Mesothelial cell of epicardium (in vitro differentiated cells): ENCODE measurements around the gene CCDC150. TPM values are rescaled to one million over a fixed set of nuclear protein-coding genes. Genes with fewer than 3 reads are reported as not detected.
A peak's percentile ranks its signal among the peaks of the same experiment; 100 is the strongest.

ENCODE experiments used
- DNase-seq, 2 experiments: peaks; one replicate each; pipeline ENCODE4 v3.0.0; 2021; ENCODE audit warnings: low spot score in 2 of 2; ENCODE audit not compliant: unreplicated experiment in 2 of 2
- H3K27ac Mint-ChIP-seq: 2 replicates; pipeline ENCODE4 v1.8.0; 2021; ENCODE audit warnings: mixed read lengths
- H3K27me3 Mint-ChIP-seq: 2 replicates; pipeline ENCODE4 v1.8.0; 2021; ENCODE audit warnings: low read depth, mixed read lengths
- H3K36me3 Mint-ChIP-seq: 2 replicates; pipeline ENCODE4 v1.8.0; 2021; ENCODE audit warnings: mixed read lengths
- H3K4me1 Mint-ChIP-seq: 2 replicates; pipeline ENCODE4 v1.8.0; 2021; ENCODE audit warnings: mixed read lengths
- H3K4me3 Mint-ChIP-seq: 2 replicates; pipeline ENCODE4 v1.8.0; 2021; ENCODE audit warnings: mild to moderate bottlenecking, moderate library complexity, mixed read lengths
- H3K9me3 Mint-ChIP-seq: 2 replicates; pipeline ENCODE4 v1.8.0; 2021; ENCODE audit warnings: mixed read lengths
- CTCF ChIP-seq: fragments of 200-600 bp; sonication (generic); IDR thresholded peaks from one replicate; pipeline ENCODE4 v1.5.0; 2021; ENCODE audit warnings: antibody characterized with exemption; ENCODE audit not compliant: unreplicated experiment
- total RNA-seq: library from RNA; stranded (reverse); gene quantifications from 3 replicates; pipeline ENCODE4 v1.2.1, GENCODE V29; 2021

Gene CCDC150
- total RNA-seq, 1 donor from 2014 or later, result 16.6 TPM

GRCh38 chr2:196742685-196743084 lies 103.2 kb downstream of the CCDC150 start:
- peaks cover 39% of the 10 kb centered on the region for H3K9me3 Mint-ChIP-seq
- no peak overlapping the region for H3K4me3 Mint-ChIP-seq
- TF ChIP-seq CTCF, result no peak
- H3K36me3 Mint-ChIP-seq, result peaks cover 44% of the 10 kb centered on the region
- peak overlapping the region; percentile 74 for H3K27ac Mint-ChIP-seq
- peaks cover 18% of the 10 kb centered on the region for H3K4me1 Mint-ChIP-seq
- H3K27me3 Mint-ChIP-seq, result no peaks in the 10 kb centered on the region
- no peak for DNase-seq

- no peak for DNase-seq
- no peak for TF ChIP-seq CTCF
- Mint-ChIP-seq H3K27me3 (no peaks in the 10 kb centered on the region), H3K27ac (peak overlapping the region; percentile 74), H3K36me3 (peaks cover 39% of the 10 kb centered on the region), H3K9me3 (peaks cover 35% of the 10 kb centered on the region), H3K4me3 (no peak overlapping the region), H3K4me1 (peaks cover 20% of the 10 kb centered on the region)
These were observed 103.7 kb downstream of the CCDC150 start for GRCh38 chr2:196743165-196743564.

- H3K27me3 Mint-ChIP-seq, result no peaks in the 10 kb centered on the region
- no peak for DNase-seq
- no peak for TF ChIP-seq CTCF
- H3K27ac Mint-ChIP-seq, result no peak overlapping the region
- no peak overlapping the region for H3K4me3 Mint-ChIP-seq
- peaks cover 9% of the 10 kb centered on the region for H3K9me3 Mint-ChIP-seq
- H3K36me3 Mint-ChIP-seq, result peaks cover 15% of the 10 kb centered on the region
- peaks cover 29% of the 10 kb centered on the region for H3K4me1 Mint-ChIP-seq
These were observed 106.2 kb downstream of the CCDC150 start for GRCh38 chr2:196745711-196746110.

- Mint-ChIP-seq H3K36me3 (peaks cover under 1% of the 10 kb centered on the region), H3K4me3 (no peak overlapping the region), H3K27me3 (no peaks in the 10 kb centered on the region), H3K27ac (no peak overlapping the region), H3K9me3 (peaks cover under 1% of the 10 kb centered on the region), H3K4me1 (peaks cover 35% of the 10 kb centered on the region)
- DNase-seq, result no peak
- no peak for TF ChIP-seq CTCF
These were observed 107.9 kb downstream of the CCDC150 start for GRCh38 chr2:196747400-196747799.

GRCh38 chr2:196748123-196748522 lies 108.6 kb downstream of the CCDC150 start:
- H3K9me3 Mint-ChIP-seq, result peaks cover 2% of the 10 kb centered on the region
- H3K36me3 Mint-ChIP-seq, result peaks cover 4% of the 10 kb centered on the region
- H3K4me1 Mint-ChIP-seq, result peaks cover 30% of the 10 kb centered on the region
- DNase-seq, result no peak
- TF ChIP-seq CTCF, result no peak
- H3K27me3 Mint-ChIP-seq, result no peaks in the 10 kb centered on the region
- no peak overlapping the region for H3K4me3 Mint-ChIP-seq
- H3K27ac Mint-ChIP-seq, result no peak overlapping the region

- H3K4me3 Mint-ChIP-seq, result no peak overlapping the region
- H3K36me3 Mint-ChIP-seq, result peaks cover 23% of the 10 kb centered on the region
- no peaks in the 10 kb centered on the region for H3K27me3 Mint-ChIP-seq
- no peak for TF ChIP-seq CTCF
- DNase-seq, result no peak
- H3K9me3 Mint-ChIP-seq, result peaks cover 23% of the 10 kb centered on the region
- peaks cover 17% of the 10 kb centered on the region for H3K4me1 Mint-ChIP-seq
- no peak overlapping the region for H3K27ac Mint-ChIP-seq
These were observed 110.9 kb downstream of the CCDC150 start for GRCh38 chr2:196750291-196750923.
